ENCODE measurements around the gene AGFG2.
A peak's percentile ranks its signal among the peaks of the same experiment; 100 is the strongest.

AGFG2 gene

GRCh38 chr7:100572949-100573675 lies 34.1 kb downstream of the AGFG2 start:
- no peak for DNase-seq

GRCh38 chr7:100573691-100574361 lies 34.8 kb downstream of the AGFG2 start, which contains the start of gene SAP25:
Gene SAP25 (minus strand): TSS chr7:100573900. CDS start chr7:100573742, 158 bp downstream.
- DNase-seq = no peak

- DNase-seq = no peak
Measured at GRCh38 chr7:100574362-100575205, 35.6 kb downstream of the AGFG2 start.

- DNase-seq = no peak
Measured at GRCh38 chr7:100575206-100575631, 36.2 kb downstream of the AGFG2 start.

- no peak for DNase-seq
Measured at GRCh38 chr7:100575746-100576383, 36.9 kb downstream of the AGFG2 start.

- no peak for DNase-seq
Measured at GRCh38 chr7:100576384-100576993, 37.5 kb downstream of the AGFG2 start.

GRCh38 chr7:100577103-100577502 lies 38.1 kb downstream of the AGFG2 start:
- no peak for DNase-seq

GRCh38 chr7:100577507-100577906 lies 38.5 kb downstream of the AGFG2 start:
- no peak for DNase-seq

GRCh38 chr7:100578246-100579183 lies 39.5 kb downstream of the AGFG2 start:
- no peak for DNase-seq

- no peak for DNase-seq
Measured at GRCh38 chr7:100580466-100581283, 41.7 kb downstream of the AGFG2 start.

- DNase-seq = no peak
Measured at GRCh38 chr7:100582041-100582579, 43.1 kb downstream of the AGFG2 start.

GRCh38 chr7:100582650-100583049 lies 43.6 kb downstream of the AGFG2 start:
- no peak for DNase-seq

GRCh38 chr7:100583132-100584053 lies 44.4 kb downstream of the AGFG2 start:
- DNase-seq = peak; percentile 56

- no peak for DNase-seq
Measured at GRCh38 chr7:100584054-100584682, 45.2 kb downstream of the AGFG2 start.

- no peak for DNase-seq
Measured at GRCh38 chr7:100584683-100585510, 45.9 kb downstream of the AGFG2 start.

- DNase-seq = peak; percentile 57
Measured at GRCh38 chr7:100585511-100586265, 46.7 kb downstream of the AGFG2 start, which contains the start of gene LRCH4. Gene LRCH4 (minus strand): TSS chr7:100586129. CDS start chr7:100586100, 29 bp downstream.
